Measurements from ENCODE around the gene ZMYM1. TPM values are rescaled to one million over a fixed set of nuclear protein-coding genes. Genes with fewer than 3 reads are reported as not detected.
"Not testable (repeated sequence)": the region's sequence is repeated elsewhere in the genome, so short reads cannot be mapped to it uniquely, and the experiment has no call there.

Gene ZMYM1
- total RNA-seq, 1 donor from 2014 or later: 32.6 TPM

DNA sequence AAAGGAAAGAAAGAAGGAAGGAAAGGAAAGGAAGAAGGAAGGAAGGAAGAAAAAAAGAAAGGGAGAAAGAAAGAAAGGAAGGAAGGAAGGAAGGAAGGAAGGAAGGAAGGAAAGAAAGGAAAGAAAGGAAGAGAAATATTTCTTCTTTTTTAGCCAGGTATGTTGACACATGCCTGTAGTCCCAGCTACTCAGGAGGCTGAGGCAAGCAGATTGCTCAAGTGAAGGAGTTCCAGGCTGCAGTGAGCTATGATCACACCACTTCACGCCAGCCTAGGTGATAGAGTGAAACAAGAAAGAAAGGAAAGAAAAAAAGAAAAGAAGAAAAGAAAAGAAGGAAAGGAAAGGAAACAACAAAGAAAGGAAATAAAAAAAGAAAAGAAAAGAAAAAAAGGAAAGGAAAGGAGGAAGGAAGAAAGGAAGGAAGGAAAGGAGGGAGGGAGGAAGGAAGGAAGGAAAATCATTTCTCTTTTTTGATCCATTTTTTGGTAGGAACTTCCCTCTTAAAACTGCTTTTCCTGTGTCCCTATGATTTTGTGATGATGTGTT is 5.8 kb upstream of the ZMYM1 start:
- FAIRE-seq (no peak), DNase-seq (ENCODE audit: low spot score in 2 of 2) (no peak)

DNA sequence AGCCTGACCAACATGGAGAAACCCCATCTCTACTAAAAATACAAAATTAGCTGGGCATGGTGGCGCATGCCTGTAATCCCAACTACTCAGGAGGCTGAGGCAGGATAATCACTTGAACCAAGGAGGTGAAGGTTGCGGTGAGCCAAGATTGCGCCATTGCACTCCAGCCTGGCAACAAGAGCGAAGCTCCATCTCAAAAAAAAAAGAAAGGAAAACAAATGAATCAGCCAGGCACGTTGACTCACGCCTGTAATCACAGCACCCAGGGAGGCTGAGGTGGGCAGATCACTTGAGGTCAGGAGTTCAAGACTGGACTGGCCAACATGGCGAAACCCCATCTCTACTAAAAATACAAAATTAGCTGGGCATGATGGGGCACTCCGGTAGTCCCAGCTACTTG is 2.8 kb upstream of the ZMYM1 start:
- not testable (repeated sequence) for DNase-seq (ENCODE audit: low spot score in 2 of 2); FAIRE-seq

DNA sequence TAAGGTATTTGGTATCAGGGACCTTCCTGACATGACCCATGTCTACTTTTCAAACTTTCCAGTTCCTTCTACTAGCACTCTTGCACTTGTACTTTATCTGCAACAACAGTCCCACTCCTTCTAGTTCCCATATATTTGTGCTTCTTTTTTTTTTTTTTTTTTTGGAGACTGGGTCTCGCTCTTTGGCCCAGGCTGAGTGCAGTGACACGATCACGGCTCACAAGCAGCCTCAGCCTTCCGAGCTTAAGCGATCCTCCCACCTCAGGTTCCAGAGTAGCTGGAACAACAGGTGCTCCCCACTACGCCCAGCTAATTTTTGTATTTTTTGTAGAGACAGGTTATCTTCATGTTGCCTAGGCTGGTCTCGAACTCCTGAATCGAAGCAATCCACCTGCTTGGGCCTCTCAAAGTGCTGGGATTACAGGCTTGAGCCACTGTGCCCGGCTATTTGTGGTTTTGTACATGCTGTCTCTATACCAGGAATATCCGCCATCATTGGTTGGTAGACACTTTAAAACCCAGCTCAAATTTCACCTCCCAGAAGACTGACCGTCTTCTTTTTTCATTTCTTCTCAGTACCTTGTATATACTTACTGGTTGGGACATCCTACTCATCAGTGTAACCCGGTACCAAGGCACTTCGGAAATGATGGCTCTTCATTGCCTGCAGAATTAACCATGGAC is 1.1 kb downstream of the ZMYM1 start:
- DNase-seq (ENCODE audit: low spot score in 2 of 2): no peak
- FAIRE-seq: no peak

DNA sequence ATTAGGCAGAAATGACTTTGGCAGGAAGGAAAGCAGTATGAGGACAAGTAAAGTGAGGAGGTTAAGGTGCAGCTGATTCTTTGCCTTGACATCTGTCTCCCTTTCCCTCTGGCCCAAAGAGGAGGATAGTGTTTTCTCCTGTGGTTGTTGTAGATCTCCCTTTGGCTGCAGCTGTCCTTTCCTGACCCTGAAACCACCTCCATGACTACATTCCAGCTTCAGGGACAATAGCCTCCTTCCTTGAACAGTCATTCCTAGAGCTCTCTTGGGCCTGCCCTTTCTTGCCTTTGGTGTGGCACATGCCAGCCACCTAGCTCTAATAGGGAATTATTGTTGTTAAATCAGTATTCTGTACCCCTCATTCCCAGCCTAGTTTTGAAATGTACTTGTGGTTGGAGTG is 6.2 kb downstream of the ZMYM1 start:
- FAIRE-seq: no peak
- no peak for DNase-seq (ENCODE audit: low spot score in 2 of 2)

DNA sequence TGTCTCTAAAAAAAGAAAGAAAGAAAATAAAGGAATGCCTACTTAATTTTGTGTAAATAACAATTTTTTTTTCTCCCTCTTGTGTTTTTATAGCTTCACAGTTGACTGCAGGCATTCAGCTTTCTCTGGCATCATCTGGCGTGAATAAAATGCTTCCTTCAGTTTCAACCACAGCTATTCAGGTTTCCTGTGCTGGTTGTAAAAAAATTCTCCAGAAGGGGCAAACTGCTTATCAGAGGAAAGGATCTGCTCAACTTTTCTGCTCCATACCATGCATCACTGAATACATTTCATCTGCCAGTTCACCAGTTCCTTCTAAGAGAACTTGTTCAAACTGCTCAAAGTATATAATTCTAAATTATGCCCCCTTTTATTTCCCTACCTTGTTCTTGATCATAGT is 18.0 kb downstream of the ZMYM1 start:
- DNase-seq (ENCODE audit: low spot score in 2 of 2) (no peak), FAIRE-seq (no peak)

DNA sequence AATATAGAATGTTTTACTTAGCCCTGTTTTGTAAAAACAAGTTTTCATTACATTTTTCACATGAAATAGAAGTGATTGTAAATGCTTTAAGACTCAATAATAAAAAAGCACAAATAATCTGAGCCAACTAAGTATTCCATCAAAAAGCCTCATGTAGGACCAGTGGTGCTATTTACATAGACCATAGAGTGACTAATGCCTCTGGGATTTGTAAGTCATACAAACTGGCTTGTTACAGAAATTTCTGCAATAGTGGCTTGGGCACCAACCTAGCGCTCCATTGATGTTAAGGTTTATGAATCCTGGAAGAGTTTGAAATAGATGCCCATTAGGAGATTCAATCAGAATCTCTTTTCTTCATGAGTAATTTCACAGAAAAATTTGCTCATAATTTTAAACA is 31.9 kb downstream of the ZMYM1 start:
- FAIRE-seq (no peak), DNase-seq (ENCODE audit: low spot score in 2 of 2) (no peak)

DNA sequence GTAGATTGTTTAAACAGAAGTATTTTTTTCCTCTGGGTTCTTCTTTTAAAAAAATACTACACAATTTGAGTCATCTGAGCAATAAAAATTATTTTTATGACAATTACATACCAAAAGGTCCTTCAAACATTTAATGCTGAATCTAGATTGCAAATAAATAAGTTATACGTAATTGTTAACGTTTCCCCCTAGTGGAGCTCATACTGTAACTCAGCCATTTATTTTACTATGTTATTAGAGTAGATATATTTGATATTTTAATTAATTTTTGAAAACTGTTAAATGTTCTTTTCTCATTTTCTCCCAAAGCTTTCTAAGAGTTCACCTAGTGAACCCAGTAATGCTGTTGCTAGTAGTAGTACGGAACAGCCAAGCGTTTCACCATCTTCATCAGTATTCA is 33.5 kb downstream of the ZMYM1 start:
- FAIRE-seq: no peak

DNA sequence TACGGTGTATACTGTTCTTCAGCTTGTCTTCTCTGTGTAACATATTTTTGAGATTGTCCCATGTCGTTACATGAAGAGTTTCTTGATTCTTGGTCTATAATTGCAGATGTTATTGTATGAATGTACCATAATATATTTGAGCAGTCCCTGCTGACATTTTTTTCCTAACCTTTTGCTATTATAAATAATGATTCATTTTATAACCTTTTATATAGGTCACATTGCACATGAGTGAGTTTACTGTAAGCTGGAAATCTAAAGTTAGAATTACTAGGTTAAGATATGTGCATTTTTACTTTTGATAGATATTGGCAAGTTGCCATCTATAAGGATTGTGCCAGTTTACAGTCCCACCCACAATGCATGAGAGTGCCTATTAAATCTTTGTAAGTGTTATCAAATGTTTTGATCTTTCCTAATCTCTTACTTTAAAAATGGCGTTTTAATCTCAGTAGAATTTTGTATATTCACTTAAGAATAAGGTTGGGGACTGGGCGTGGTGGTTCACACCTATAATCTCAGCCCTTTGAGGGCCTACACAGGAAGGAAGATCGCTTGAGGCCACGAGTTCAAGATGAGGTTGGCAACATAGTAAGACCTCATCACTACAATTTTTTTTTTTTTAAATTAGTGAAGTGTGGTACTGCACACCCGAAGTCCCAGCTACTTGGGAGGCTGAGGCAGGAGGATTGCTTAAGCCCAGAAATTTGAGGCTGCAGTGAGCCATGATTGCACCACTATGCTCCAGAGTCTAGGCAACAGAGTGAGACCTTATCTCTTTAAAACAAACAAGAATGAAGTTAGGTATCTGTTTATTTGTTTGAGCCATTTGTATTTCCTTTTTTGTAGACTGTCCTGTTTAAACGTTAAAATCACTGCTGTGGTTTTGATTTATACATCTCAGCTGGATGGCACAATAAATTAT is 36.5 kb downstream of the ZMYM1 start:
- no peak for FAIRE-seq
- DNase-seq (ENCODE audit: low spot score in 2 of 2): no peak

More for the DNA sequence above, 33.5 kb downstream of the ZMYM1 start:
- no peak for DNase-seq (ENCODE audit: low spot score in 2 of 2)

DNA sequence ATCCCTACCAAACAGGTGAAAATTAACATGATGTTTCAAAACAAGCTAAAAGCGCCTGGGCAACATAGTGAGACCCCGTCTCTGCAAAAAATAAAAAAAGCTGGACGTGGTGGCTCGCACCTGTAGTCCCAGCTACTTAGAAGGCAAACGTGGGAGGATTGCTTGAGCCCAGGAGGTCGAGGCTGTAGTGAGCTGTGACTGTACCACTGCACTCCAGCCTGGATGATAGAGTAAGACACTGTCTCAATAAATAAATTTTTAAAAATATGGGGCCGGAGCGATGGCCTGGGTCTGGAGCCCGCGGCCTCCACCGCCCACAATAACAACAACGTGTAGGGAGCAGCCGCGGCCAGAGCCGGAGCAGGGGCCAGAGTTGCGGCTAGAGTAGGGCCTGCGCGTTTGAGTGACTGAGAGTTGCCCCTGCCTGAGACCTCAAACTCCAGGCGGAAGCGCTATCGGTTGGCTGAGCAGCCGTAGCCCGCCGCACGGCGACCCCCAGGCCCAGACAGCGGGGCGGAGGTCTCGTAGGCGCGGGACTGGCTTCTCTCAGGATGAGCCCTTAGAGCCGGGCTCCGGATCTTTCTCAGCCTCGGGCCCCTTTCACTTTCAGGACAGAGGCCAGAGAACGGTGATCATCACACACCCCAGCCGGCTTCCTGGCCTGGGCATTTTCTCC is 41.4 kb downstream of the ZMYM1 start:
- DNase-seq (ENCODE audit: low spot score in 2 of 2) (peak in 1 of 2 donors; percentile 8), FAIRE-seq (no peak)

DNA sequence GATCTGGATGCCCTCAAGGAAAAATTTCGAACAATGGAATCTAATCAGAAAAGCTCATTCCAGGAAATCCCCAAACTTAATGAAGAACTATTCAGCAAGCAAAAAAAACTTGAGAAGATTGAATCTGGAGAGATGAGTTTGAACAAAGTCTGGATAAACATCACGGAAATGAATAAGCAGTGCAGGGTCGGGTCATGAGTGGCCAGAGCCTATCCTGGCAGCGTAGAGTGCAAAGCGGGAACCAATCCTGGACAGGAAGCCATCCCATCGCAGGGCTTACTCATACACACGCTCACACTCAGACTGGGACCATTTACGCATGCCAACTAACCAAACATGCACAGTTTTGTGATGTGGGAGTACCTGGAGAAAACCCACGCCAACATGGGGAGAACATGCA is 43.1 kb downstream of the ZMYM1 start:
- no peak for FAIRE-seq
- no peak for DNase-seq (ENCODE audit: low spot score in 2 of 2)

DNA sequence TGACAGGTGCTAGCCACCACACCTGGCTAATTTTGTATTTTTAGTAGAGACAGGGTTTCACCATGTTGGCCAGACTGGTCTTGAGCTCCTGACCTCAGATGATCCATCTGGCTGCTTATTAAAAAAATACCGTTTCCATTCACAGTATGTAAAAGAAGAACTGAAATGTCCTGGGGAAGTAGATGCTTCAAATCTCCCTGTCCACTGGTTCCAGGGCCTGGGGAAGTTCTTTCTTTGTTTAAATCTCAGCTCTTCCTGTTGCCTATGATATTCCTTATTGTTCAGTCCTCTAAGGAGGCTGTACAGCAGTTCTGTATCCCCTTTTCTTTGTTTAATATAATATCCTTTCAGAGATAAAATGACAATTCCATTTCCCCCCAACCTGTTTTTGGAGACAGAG is 47.4 kb downstream of the ZMYM1 start:
- FAIRE-seq: no peak

DNA sequence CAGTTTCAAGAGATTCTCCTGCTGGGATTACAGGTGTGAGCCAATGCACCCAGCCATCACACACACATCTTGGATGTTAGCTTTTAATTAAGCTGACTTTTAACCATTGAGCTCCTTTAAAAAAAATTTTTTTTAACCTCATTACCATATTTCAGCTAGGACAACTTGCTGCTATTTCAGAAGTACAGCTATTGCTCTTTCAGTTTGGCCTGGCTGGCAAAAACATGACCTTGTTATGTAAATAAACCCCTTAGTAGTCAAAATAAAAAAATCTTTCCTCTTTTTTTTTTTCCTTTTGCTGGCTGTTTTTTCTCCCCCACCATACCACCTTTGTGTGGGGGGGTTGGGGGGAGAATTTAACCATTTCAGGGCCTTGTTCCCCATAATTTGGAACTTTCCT is 49.9 kb downstream of the ZMYM1 start:
- DNase-seq (ENCODE audit: low spot score in 2 of 2): no peak
- no peak for FAIRE-seq

More for the DNA sequence above, 47.4 kb downstream of the ZMYM1 start:
- no peak for DNase-seq (ENCODE audit: low spot score in 2 of 2)

DNA sequence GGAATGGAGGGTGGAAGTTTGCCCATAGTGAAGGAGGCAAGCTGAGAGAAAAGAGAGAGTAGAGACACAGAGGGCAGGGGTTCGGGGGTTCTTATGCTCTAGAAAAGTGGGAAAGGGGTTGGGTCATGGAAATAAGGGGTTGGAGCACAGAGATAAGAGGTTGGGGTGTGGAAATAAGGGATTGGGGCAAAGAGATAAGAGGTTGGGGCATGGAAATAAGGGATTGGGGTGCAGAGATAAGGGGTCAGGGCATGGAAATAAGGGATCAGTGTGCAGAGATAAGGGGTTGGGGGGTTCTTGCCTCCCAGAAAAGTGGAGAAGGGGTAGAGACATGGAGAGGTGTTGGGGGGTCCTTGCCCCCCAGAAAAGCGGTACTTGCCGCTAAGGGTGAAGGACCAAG is 57.6 kb downstream of the ZMYM1 start:
- DNase-seq (ENCODE audit: low spot score in 2 of 2) (no peak), FAIRE-seq (no peak)

DNA sequence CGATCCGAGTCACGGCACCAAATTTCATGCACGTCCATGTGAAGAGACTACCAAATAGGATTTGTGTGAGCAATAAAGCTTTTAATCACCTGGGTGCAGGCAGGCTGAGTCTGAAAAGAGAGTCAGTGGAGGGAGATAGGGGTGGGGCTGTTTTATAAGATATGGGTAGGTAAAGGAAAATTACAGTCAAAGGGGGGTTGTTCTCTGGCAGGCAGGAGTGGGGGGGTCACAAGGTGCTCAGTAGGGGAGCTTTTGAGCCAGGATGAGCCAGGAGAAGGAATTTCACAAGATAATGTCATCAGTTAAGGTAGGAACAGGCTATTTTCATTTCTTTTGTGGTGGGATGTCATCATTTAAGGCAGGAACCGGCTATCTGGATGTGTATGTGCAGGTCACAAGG is 58.4 kb downstream of the ZMYM1 start:
- not testable (repeated sequence) for FAIRE-seq; DNase-seq (ENCODE audit: low spot score in 2 of 2)

DNA sequence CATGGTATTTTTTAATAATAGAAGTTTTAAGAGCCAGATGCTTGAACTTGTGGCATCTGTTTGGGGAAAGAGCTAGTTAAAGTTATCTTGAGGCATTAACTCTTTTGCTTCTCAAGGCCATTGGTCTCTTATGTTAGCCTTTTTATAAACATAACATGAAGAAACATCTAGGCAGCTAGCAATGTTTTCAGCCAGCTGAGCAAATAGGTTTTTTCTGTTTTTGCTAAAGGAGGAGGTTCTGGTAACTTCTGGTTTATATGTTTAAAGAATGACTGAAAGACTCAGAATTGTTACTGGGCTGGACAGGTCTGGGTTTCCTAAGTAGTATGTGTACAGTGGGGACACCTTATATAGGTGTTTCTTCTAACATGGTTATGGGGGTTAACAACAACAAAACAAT is 63.1 kb downstream of the ZMYM1 start:
- DNase-seq (ENCODE audit: low spot score in 2 of 2); FAIRE-seq: not testable (repeated sequence)

DNA sequence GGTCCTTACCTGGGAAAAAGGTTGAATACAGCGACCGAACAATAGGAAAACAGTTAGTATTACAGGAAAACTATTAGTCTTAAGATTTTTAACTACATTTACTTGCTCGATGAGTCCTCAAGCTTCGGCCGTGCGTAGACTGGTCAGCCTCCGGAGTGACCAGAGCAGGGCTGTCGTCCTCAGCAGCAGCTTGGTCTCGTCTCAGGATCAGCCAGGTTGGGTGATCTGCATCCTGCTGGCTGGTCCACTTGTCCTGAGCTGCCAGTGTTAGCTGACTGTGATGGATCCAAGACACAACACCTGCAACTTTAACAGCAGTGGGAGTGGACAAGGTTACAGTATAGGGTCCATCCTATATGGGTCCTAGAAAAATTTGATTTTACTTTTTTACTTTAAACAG is 63.5 kb downstream of the ZMYM1 start:
- not testable (repeated sequence) for DNase-seq (ENCODE audit: low spot score in 2 of 2); FAIRE-seq

DNA sequence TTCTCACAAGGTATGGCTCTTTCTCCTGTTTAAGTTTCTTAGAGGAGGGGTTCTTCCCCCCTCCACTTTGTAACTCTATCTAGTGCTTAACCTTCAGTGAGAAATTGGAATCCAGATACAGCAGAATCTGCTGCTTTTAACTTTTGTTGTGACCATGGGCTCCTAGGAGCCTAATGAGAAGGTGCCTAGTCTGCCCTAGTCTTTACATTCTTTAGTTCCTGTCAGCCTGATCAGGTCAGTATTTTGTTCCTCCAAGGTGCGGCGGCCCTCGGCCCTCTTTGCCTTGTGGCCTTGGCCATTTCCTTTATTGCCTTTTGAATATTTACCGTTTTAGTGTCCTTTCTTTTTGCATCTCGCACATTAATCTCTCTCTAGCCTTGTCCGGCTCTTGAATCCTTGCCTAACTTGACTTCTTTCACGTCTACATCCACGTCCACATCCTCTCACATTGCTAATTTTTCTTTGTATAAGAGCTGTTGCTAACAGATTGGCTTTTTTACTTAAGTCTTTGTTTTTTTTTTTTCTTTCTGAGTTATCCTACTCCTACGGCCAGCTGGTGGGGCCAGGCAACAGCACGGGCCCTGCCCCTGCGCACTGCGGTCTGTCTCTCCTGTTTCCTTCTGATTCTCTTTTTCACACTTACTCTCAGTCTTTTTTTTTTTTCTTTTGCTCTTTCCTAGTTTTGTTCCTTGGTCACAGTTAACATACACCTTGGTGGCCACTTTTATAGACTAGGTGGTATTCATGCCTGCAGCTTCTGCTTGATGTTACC is 64.7 kb downstream of the ZMYM1 start:
- no peak for DNase-seq (ENCODE audit: low spot score in 2 of 2)
- FAIRE-seq: no peak

DNA sequence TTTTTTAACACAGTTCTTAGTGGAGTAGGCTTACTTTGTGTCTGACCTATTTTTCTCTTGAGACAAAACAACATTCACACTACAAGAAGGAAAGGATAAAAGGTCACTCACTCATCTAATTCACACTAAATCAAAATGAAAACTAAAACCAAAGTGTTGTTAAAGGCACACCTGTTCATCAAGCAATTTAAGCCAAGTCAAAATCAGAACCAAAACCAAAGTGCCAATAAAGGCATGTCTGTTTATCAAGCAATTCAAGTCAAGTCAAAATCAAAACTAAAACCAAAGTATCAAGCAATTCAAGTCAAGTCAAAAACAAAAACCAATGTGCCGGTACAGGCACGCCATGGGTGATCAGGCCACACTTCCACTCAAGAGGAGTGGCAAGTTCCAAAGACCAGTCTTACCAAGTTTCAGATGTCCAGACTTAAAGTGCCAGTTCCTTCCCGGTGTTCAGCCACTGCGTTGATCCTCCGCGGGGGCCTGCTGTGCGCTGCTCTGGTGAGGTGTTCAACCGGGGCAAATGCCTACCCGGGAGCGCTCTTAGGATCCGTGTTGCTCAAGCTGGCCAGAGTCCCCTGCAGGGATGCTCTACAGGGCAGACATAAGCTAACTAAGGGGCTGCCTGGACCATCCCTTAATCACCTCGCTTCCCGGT is 66.8 kb downstream of the ZMYM1 start:
- not testable (repeated sequence) for FAIRE-seq; DNase-seq (ENCODE audit: low spot score in 2 of 2)

DNA sequence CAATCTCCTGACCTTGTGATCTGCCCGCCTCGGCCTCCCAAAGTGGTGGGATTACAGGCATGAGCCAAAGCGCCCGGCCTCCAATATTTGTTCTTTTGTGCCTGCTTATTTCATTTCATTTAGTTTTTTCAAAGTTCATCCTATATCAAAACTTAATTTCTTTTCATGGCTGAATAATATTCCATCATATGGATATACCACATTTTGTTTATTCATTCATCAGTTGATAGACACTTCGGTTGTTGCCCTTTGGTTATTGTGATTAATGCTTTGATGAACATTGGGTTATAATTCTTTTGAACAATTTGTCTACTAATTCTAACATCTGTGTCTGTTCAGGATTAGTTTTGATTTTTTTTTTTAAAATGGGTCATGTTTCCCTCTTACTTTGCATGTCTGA is 72.0 kb downstream of the ZMYM1 start:
- FAIRE-seq: no peak
- no peak for DNase-seq (ENCODE audit: low spot score in 2 of 2)

DNA sequence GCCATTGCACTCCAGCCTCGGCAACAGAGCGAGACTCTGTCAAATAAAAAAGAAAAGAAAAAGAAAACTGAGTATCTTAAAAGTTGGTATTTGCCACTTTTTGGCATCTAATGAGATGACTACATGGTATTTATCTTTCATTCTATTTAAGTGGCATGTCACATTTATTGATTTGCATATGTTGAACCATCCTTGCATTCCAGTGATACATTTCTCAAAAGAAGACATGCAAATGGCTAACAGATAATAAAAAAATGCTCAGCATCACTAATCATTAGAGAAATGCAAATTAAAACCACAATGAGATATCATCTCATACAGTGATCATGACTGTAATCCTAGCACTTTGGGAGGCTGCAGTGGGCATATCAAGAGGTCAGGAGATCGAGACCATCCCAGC is 85.7 kb downstream of the ZMYM1 start:
- DNase-seq (ENCODE audit: low spot score in 2 of 2) (no peak), FAIRE-seq (no peak)

Measured in frontal cortex (tissue), 4 donors.